Thyroid gland (tissue), 4 donors: ENCODE measurements around the gene CD80. TPM values are rescaled to one million over a fixed set of nuclear protein-coding genes. Genes with fewer than 3 reads are reported as not detected.

Source experiments
- DNase-seq, 2 donors: peaks; one replicate each; pipeline ENCODE4 v3.0.0-alpha.2; 2019
- H3K27ac ChIP-seq, 3 donors: fragments of 200-600 bp; sonication (generic); 1 replicate in 2 of 3; 2 replicates in 1 of 3; pipeline ENCODE4 v1.5.1; 2016 to 2019; ENCODE audit warnings: mild to moderate bottlenecking in 1 of 3, moderate library complexity in 1 of 3
- H3K27me3 ChIP-seq: fragments of 200-600 bp; sonication (generic); one replicate; pipeline ENCODE4 v1.5.1; 2019
- H3K36me3 ChIP-seq, 2 donors: fragments of 200-600 bp; sonication (generic); one replicate each; pipeline ENCODE4 v1.5.1; 2016 to 2019
- H3K4me1 ChIP-seq, 2 donors: fragments of 200-600 bp; sonication (generic); one replicate each; pipeline ENCODE4 v1.5.1; 2017 to 2019
- H3K4me3 ChIP-seq, 3 donors: fragments of 200-600 bp; sonication (generic); replicated peaks in 1 of 3; 1 replicate in 2 of 3; 2 replicates in 1 of 3; pipeline ENCODE4 v1.5.1; 2016; ENCODE audit warnings: mild to moderate bottlenecking in 1 of 3
- H3K9me3 ChIP-seq: fragments of 200-600 bp; sonication (generic); one replicate; pipeline ENCODE4 v1.5.1; 2017
- CTCF ChIP-seq, 6 experiments: fragments of 200-600 bp in 3 of 6; fragments of 450-650 bp in 3 of 6; sonication (generic) in 3 of 6; IDR thresholded peaks; one replicate each; pipeline ENCODE4 v1.5.1; 2016 to 2019; ENCODE audit warnings: antibody characterized with exemption in 6 of 6, mild to moderate bottlenecking in 2 of 6, inconsistent platforms in 1 of 6, moderate library complexity in 1 of 6
- POLR2A ChIP-seq, 2 donors: fragments of 450-650 bp; IDR thresholded peaks; one replicate each; pipeline ENCODE4 v1.6.1; 2017; ENCODE audit warnings: antibody characterized with exemption in 2 of 2, mild to moderate bottlenecking in 2 of 2, moderate library complexity in 1 of 2
- WGBS, 2 donors: methylation state at CpG; one replicate each; pipeline ENCODE4 v1.1.5; 2017; 5-methylcytosine and 5-hydroxymethylcytosine counted together
- intact Hi-C: fragments of 100-400 bp; cut with DNase I; formaldehyde crosslinking; loops from one replicate; pipeline ENCODE4 v1.15.1; 2023
- total RNA-seq, 4 donors: library from RNA; depleted of rRNA; stranded (reverse); fragments of >200 nt; gene quantifications; one replicate each; pipeline ENCODE4 v1.2.3, GENCODE V29; 2016

The CD80 gene
- 1 to 10 TPM in 3 of 4 donors, under 1 TPM in 1; 0.83 to 2.3 (median 1.1) TPM for total RNA-seq

GRCh38 chr3:119559441-119559963, at the start of gene CD80:
Gene CD80, minus strand, starts transcription at chr3:119559614. Its CDS starts 1,886 bp downstream, at chr3:119557728.
- no peak within 1 kb of the TSS for H3K4me3 ChIP-seq
- H3K27ac ChIP-seq, result no peak within 1 kb of the TSS
- peak; percentile 25 to 31 for DNase-seq
- no peak for TF ChIP-seq POLR2A (IDR thresholded peaks at IDR 0.05)
- TF ChIP-seq CTCF (IDR thresholded peaks at IDR 0.05), result peak in 2 of 6 experiments; percentile 4 to 15
- no peaks in the 10 kb centered on the region for H3K27me3 ChIP-seq
- 26 to 38% methylated on average over 7 of the region's 7 CpGs for WGBS, 2 donors
- intact Hi-C loops, result no loop called here
- H3K36me3 ChIP-seq, result no peaks in the 10 kb centered on the region
- no peaks in the 10 kb centered on the region for H3K4me1 ChIP-seq
- H3K9me3 ChIP-seq, result no peaks in the 10 kb centered on the region

GRCh38 chr3:119608405-119609000, 49.1 kb upstream of the CD80 start:
- no peak for DNase-seq
- H3K36me3 ChIP-seq, result no peaks in the 10 kb centered on the region
- 92 to 93% methylated on average over 6 of the region's 6 CpGs for WGBS, 2 donors
- intact Hi-C loops, result no loop called here
- TF ChIP-seq POLR2A (IDR thresholded peaks at IDR 0.05), result no peak
- TF ChIP-seq CTCF (IDR thresholded peaks at IDR 0.05), result no peak
- H3K4me3 ChIP-seq, result no peak overlapping the region
- H3K4me1 ChIP-seq, result no peaks in the 10 kb centered on the region
- H3K9me3 ChIP-seq, result no peaks in the 10 kb centered on the region
- no peaks in the 10 kb centered on the region for H3K27me3 ChIP-seq
- H3K27ac ChIP-seq, result no peak overlapping the region

GRCh38 chr3:119604878-119605277, 45.5 kb upstream of the CD80 start:
- no peak overlapping the region for H3K27ac ChIP-seq
- DNase-seq, result no peak
- H3K36me3 ChIP-seq, result no peaks in the 10 kb centered on the region
- H3K4me1 ChIP-seq, result no peaks in the 10 kb centered on the region
- no peaks in the 10 kb centered on the region for H3K9me3 ChIP-seq
- 78 to 83% methylated on average over 1 of the region's 1 CpG for WGBS, 2 donors
- intact Hi-C loops, result no loop called here
- H3K27me3 ChIP-seq, result no peaks in the 10 kb centered on the region
- H3K4me3 ChIP-seq, result no peak overlapping the region
- TF ChIP-seq POLR2A (IDR thresholded peaks at IDR 0.05) (no peak), CTCF (IDR thresholded peaks at IDR 0.05) (no peak)

- DNase-seq, result no peak
- Histone ChIP-seq H3K36me3 (no peaks in the 10 kb centered on the region), H3K4me3 (no peak overlapping the region), H3K4me1 (peaks cover 0 to 5% of the 10 kb centered on the region in 2 donors), H3K27ac (no peak overlapping the region), H3K27me3 (no peaks in the 10 kb centered on the region), H3K9me3 (no peaks in the 10 kb centered on the region)
- intact Hi-C loops, result no loop called here
- 58 to 68% methylated on average over 1 of the region's 1 CpG for WGBS, 2 donors
- TF ChIP-seq POLR2A (IDR thresholded peaks at IDR 0.05) (no peak), CTCF (IDR thresholded peaks at IDR 0.05) (no peak)
These were observed 43.3 kb upstream of the CD80 start for GRCh38 chr3:119602676-119603075.

GRCh38 chr3:119601154-119601553, 41.7 kb upstream of the CD80 start:
- Histone ChIP-seq H3K27me3 (no peaks in the 10 kb centered on the region), H3K36me3 (no peaks in the 10 kb centered on the region), H3K27ac (no peak overlapping the region), H3K4me3 (no peak overlapping the region), H3K9me3 (no peaks in the 10 kb centered on the region), H3K4me1 (peaks cover 0 to 9% of the 10 kb centered on the region in 2 donors)
- 77 to 82% methylated on average over 3 of the region's 3 CpGs for whole genome bisulfite sequencing, 2 donors
- intact Hi-C loops, result no loop called here
- TF ChIP-seq CTCF (IDR thresholded peaks at IDR 0.05) (peak in 1 of 6 experiments; percentile 6), POLR2A (IDR thresholded peaks at IDR 0.05) (no peak)
- no peak for DNase-seq
